Prostate gland (tissue), 2 donors: ENCODE results near the gene ZG16. TPM values are rescaled to one million over a fixed set of nuclear protein-coding genes. Genes with fewer than 3 reads are reported as not detected.

Source experiments
- DNase-seq: peaks from one replicate; pipeline ENCODE4 v3.0.0-alpha.2; 2019; ENCODE audit warnings: low spot score
- H3K27ac ChIP-seq, 2 donors: fragments of 200-600 bp; sonication (generic); 2 replicates each; pipeline ENCODE4 v1.5.1; 2017 to 2019
- H3K27me3 ChIP-seq: fragments of 200-600 bp; sonication (generic); replicated peaks from 2 replicates; pipeline ENCODE4 v1.5.1; 2019; ENCODE audit not compliant: insufficient read depth
- H3K36me3 ChIP-seq, 2 donors: fragments of 200-600 bp; sonication (generic); 1 replicate in 1 of 2; 2 replicates in 1 of 2; pipeline versions ENCODE4 v1.5.1 to v1.8.1; 2017 to 2019
- H3K4me1 ChIP-seq: fragments of 200-600 bp; sonication (generic); replicated peaks from 2 replicates; pipeline ENCODE4 v1.5.1; 2019
- H3K4me3 ChIP-seq, 2 donors: fragments of 200-600 bp; sonication (generic); 2 replicates each; pipeline ENCODE4 v1.5.1; 2017 to 2019
- H3K9me3 ChIP-seq: fragments of 200-600 bp; sonication (generic); 2 replicates; pipeline ENCODE4 v1.5.1; 2017
- POLR2A ChIP-seq: fragments of 450-650 bp; IDR thresholded peaks from one replicate; pipeline ENCODE4 v1.6.1; 2016; ENCODE audit warnings: antibody characterized with exemption, mild to moderate bottlenecking
- POLR2AphosphoS5 ChIP-seq: sonication (generic); formaldehyde crosslinking; IDR thresholded peaks from one replicate; pipeline ENCODE4 v1.6.1; 2017; ENCODE audit warnings: antibody characterized with exemption
- WGBS: methylation state at CpG from one replicate; pipeline ENCODE4 v1.1.5; 2018; 5-methylcytosine and 5-hydroxymethylcytosine counted together
- intact Hi-C: fragments of 100-400 bp; cut with DNase I; formaldehyde crosslinking; loops from one replicate; pipeline ENCODE4 v1.14.2; 2022
- total RNA-seq, 2 donors: library from RNA; depleted of rRNA; stranded (reverse); fragments of >200 nt; gene quantifications; one replicate each; pipeline ENCODE4 v1.1.0, GENCODE V29; 2016
- TF ChIP-seq, protein P1 (sequence below), 4 experiments: fragments of 200-600 bp in 2 of 4; fragments of 450-650 bp in 2 of 4; sonication (generic) in 2 of 4; IDR thresholded peaks; 1 replicate in 3 of 4; 2 replicates in 1 of 4; pipeline ENCODE4 v1.5.1; 2016 to 2019; ENCODE audit warnings: antibody characterized with exemption in 4 of 4, mild to moderate bottlenecking in 2 of 4, moderate library complexity in 2 of 4

The ZG16 gene
- total RNA-seq, 2 donors from 2014 or later = not detected

- Histone ChIP-seq H3K36me3 (peaks cover 0 to 2% of the 10 kb centered on the region in 2 donors), H3K27ac (peak overlapping the region; percentile 91), H3K4me3 (peak overlapping the region in 1 of 2 donors; percentile 56), H3K9me3 (no peaks in the 10 kb centered on the region), H3K4me1 (peaks cover 24% of the 10 kb centered on the region), H3K27me3 (no peaks in the 10 kb centered on the region)
- DNase-seq = no peak
- WGBS = 36% methylated on average over 23 of the region's 23 CpGs
- intact Hi-C loops = loop anchor here (5.0 to 10.0 kb wide), 2 partner anchors 187 to 845 kb away; partner anchors contain the start of genes FBRS, HIRIP3, INO80E and PRR14
- no peak for TF ChIP-seq POLR2A
Observed at GRCh38 chr16:29809850-29810698, 32.0 kb downstream of the ZG16 start.

- peak overlapping the region in 1 of 2 donors; percentile 44 for H3K4me3 ChIP-seq
- intact Hi-C loops = loop anchor here (5.0 kb wide), 1 partner anchor 187 kb away; the partner anchor contains the start of genes HIRIP3 and INO80E
- TF ChIP-seq POLR2AphosphoS5 (no peak), POLR2A (no peak)
- TF ChIP-seq, protein P1, sequence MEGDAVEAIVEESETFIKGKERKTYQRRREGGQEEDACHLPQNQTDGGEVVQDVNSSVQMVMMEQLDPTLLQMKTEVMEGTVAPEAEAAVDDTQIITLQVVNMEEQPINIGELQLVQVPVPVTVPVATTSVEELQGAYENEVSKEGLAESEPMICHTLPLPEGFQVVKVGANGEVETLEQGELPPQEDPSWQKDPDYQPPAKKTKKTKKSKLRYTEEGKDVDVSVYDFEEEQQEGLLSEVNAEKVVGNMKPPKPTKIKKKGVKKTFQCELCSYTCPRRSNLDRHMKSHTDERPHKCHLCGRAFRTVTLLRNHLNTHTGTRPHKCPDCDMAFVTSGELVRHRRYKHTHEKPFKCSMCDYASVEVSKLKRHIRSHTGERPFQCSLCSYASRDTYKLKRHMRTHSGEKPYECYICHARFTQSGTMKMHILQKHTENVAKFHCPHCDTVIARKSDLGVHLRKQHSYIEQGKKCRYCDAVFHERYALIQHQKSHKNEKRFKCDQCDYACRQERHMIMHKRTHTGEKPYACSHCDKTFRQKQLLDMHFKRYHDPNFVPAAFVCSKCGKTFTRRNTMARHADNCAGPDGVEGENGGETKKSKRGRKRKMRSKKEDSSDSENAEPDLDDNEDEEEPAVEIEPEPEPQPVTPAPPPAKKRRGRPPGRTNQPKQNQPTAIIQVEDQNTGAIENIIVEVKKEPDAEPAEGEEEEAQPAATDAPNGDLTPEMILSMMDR (IDR thresholded peaks at IDR 0.05) = no peak
- peak overlapping the region; percentile 91 for H3K27ac ChIP-seq
- no peak for DNase-seq
- H3K27me3 ChIP-seq = no peaks in the 10 kb centered on the region
- H3K4me1 ChIP-seq = peaks cover 27% of the 10 kb centered on the region
- H3K9me3 ChIP-seq = no peaks in the 10 kb centered on the region
- peaks cover 0 to 2% of the 10 kb centered on the region in 2 donors for H3K36me3 ChIP-seq
- WGBS = 22% methylated on average over 9 of the region's 9 CpGs
Observed at GRCh38 chr16:29810699-29811169, 32.7 kb downstream of the ZG16 start.

DNA sequence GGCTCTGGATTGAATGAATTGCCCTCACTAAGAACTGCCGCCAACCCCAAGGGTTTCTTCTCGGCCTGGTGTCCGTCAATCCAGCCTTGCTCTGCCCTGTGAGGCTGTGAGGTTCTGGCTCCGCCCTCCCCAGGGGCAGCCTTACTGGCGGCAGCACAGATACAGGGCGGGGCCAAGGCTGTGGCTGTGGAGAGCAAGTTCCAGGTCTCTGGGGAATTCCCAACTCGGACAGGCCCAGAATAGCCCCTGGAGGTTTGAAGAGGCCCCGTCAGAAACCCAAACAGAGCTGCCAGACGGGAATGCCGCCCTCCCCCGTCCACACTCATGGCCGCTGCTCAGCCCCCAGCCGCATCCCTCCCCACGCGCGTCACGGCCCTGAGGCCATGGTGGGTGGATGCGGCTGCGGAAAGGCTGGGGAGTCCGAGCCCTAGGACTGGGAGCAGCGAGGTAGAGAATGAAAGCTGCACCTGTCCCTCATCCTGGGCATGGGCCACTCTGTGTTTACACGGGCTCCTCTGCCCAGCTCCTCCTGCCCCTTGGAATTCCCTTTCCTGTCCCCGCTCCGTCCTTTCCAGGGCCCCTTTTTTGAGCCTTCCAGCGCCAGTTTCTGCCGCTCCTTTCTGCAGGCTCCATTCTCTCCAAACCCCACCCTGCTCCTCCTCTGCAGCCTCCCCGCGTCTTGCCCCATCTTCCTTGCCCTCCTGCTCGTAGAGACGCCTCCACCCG is 33.3 kb downstream of the ZG16 start:
- WGBS = under 1% methylated on average over 31 of the region's 31 CpGs
- H3K36me3 ChIP-seq = peaks cover 0 to 2% of the 10 kb centered on the region in 2 donors
- intact Hi-C loops = loop anchor here (5.0 kb wide), 1 partner anchor 186 kb away; the partner anchor contains the start of genes HIRIP3 and INO80E
- DNase-seq = peak; percentile 97
- no peaks in the 10 kb centered on the region for H3K27me3 ChIP-seq
- H3K4me3 ChIP-seq = peak overlapping the region; percentile 44 to 52
- peak; percentile 93 for TF ChIP-seq POLR2AphosphoS5
- TF ChIP-seq, protein P1 (IDR thresholded peaks at IDR 0.05) = peak in 1 of 4 experiments; percentile 25
- peak; percentile 75 for TF ChIP-seq POLR2A
- no peaks in the 10 kb centered on the region for H3K9me3 ChIP-seq
- peaks cover 27% of the 10 kb centered on the region for H3K4me1 ChIP-seq
- H3K27ac ChIP-seq = peak overlapping the region; percentile 91

- intact Hi-C loops = loop anchor here (5.0 kb wide), 1 partner anchor 185 kb away; the partner anchor contains the start of genes HIRIP3 and INO80E
- H3K36me3 ChIP-seq = peaks cover 0 to 2% of the 10 kb centered on the region in 2 donors
- H3K4me1 ChIP-seq = peaks cover 27% of the 10 kb centered on the region
- DNase-seq = peak; percentile 34
- TF ChIP-seq, protein P1 (IDR thresholded peaks at IDR 0.05) = no peak
- TF ChIP-seq POLR2AphosphoS5 (no peak), POLR2A (no peak)
- WGBS = 3% methylated on average over 60 of the region's 69 CpGs
- H3K9me3 ChIP-seq = no peaks in the 10 kb centered on the region
- H3K27me3 ChIP-seq = no peaks in the 10 kb centered on the region
- H3K27ac ChIP-seq = peak within 1 kb of the TSS; percentile 91
- H3K4me3 ChIP-seq = peak within 1 kb of the TSS; percentile 44 to 52
Observed at GRCh38 chr16:29811896-29812665, 34.0 kb downstream of the ZG16 start, which contains the start of gene PRRT2. Gene PRRT2 (plus strand): TSS chr16:29812193. CDS start chr16:29813055, 862 bp downstream.
